Omental fat pad (tissue), 4 donors: ENCODE data around the gene CSNK1G2. TPM values are rescaled to one million over a fixed set of nuclear protein-coding genes. Genes with fewer than 3 reads are reported as not detected.

ENCODE experiments used
- ATAC-seq: fragments of 150-250 bp; one replicate; pipeline ENCODE4 v1.9.1; 2016; ENCODE audit warnings: mild to moderate bottlenecking, moderate library complexity; ENCODE audit not compliant: low FRiP score
- DNase-seq: peaks from one replicate; pipeline ENCODE4 v3.0.0-alpha.2; 2019; ENCODE audit warnings: low spot score
- CTCF ChIP-seq, 3 donors: fragments of 450-650 bp; IDR thresholded peaks; one replicate each; pipeline ENCODE4 v1.5.1; 2016 to 2017; ENCODE audit warnings: antibody characterized with exemption in 3 of 3, mild to moderate bottlenecking in 3 of 3, moderate library complexity in 2 of 3
- total RNA-seq, 4 donors: library from RNA; depleted of rRNA; stranded (reverse); fragments of >200 nt; gene quantifications; one replicate each; pipeline ENCODE4 v1.1.0, GENCODE V29; 2016

The CSNK1G2 gene
- total RNA-seq, 4 donors from 2014 or later = 49.3 to 76.6 (median 52.3) TPM

GRCh38 chr19:1980091-1980808, 39.3 kb downstream of the CSNK1G2 start:
- no peak for DNase-seq
- no peak for TF ChIP-seq CTCF (IDR thresholded peaks at IDR 0.05)
- ATAC-seq = no peak

- TF ChIP-seq CTCF (IDR thresholded peaks at IDR 0.05) = no peak
- DNase-seq = no peak
- ATAC-seq = no peak
These were observed 39.8 kb downstream of the CSNK1G2 start for GRCh38 chr19:1980809-1981181.

GRCh38 chr19:1981253-1981652, 40.3 kb downstream of the CSNK1G2 start:
- no peak for TF ChIP-seq CTCF (IDR thresholded peaks at IDR 0.05)
- no peak for DNase-seq
- no peak for ATAC-seq

GRCh38 chr19:1984357-1984756, 43.4 kb downstream of the CSNK1G2 start:
- DNase-seq (no peak), ATAC-seq (no peak)

GRCh38 chr19:1985588-1986356, 44.8 kb downstream of the CSNK1G2 start:
- ATAC-seq (no peak), DNase-seq (no peak)
- no peak for TF ChIP-seq CTCF (IDR thresholded peaks at IDR 0.05)

More at GRCh38 chr19:1984357-1984756, 43.4 kb downstream of the CSNK1G2 start:
- TF ChIP-seq CTCF (IDR thresholded peaks at IDR 0.05) = no peak

- no peak for DNase-seq
- no peak for ATAC-seq
- TF ChIP-seq CTCF (IDR thresholded peaks at IDR 0.05) = no peak
These were observed 45.6 kb downstream of the CSNK1G2 start for GRCh38 chr19:1986357-1987162.
